KOPT-K1 (cell line): ENCODE results near the gene MAPT.

Experiments
- H3K27ac ChIP-seq: fragments of 200-600 bp; sonication (generic); 2 replicates; pipeline ENCODE4 v1.5.1; 2016; ENCODE audit warnings: antibody characterized with exemption, mild to moderate bottlenecking, low read depth, low read length; ENCODE audit not compliant: poor library complexity, severe bottlenecking
- H3K36me3 ChIP-seq: fragments of 200-600 bp; sonication (generic); 2 replicates; pipeline ENCODE4 v1.5.1; 2017; ENCODE audit warnings: antibody characterized with exemption, mild to moderate bottlenecking, low read length, moderate library complexity; ENCODE audit not compliant: insufficient read depth
- H3K9me3 ChIP-seq: fragments of 200-600 bp; sonication (generic); 2 replicates; pipeline ENCODE4 v1.5.1; 2017; ENCODE audit warnings: antibody characterized with exemption, low read length, mild to moderate bottlenecking; ENCODE audit not compliant: insufficient read depth, poor library complexity, severe bottlenecking

The MAPT gene

GRCh38 chr17:46059486-46059885 lies 165.1 kb downstream of the MAPT start:
- Histone ChIP-seq H3K9me3 (no peaks in the 10 kb centered on the region), H3K36me3 (peaks cover 86% of the 10 kb centered on the region), H3K27ac (no peak overlapping the region)

DNA sequence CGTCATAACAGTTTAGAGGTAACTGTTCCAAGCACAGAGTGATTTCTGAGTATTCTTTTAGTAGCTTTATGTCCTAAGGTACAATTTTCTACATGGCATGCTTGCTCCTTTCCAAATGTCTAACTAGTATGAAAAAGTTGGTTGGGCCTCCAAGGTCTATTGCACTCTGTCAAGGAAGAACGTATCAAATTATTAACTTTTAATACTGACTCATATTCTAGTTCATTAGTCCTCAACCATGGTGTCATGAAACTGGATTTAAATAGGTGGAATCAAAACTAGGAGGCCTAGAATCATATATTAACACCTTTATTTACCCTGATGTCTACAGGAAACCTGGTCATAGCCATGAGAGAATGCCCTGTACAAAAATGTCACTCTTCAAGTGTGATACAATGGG lies 166.1 kb downstream of the MAPT start:
- H3K27ac ChIP-seq: no peak overlapping the region
- H3K36me3 ChIP-seq: peaks cover 92% of the 10 kb centered on the region
- no peaks in the 10 kb centered on the region for H3K9me3 ChIP-seq

- no peak overlapping the region for H3K27ac ChIP-seq
- H3K36me3 ChIP-seq: peaks cover 98% of the 10 kb centered on the region
These were observed 167.1 kb downstream of the MAPT start for GRCh38 chr17:46061435-46061834.

GRCh38 chr17:46063241-46063640 lies 168.9 kb downstream of the MAPT start:
- Histone ChIP-seq H3K36me3 (peaks cover 98% of the 10 kb centered on the region), H3K9me3 (no peaks in the 10 kb centered on the region), H3K27ac (no peak overlapping the region)

More at GRCh38 chr17:46061435-46061834, 167.1 kb downstream of the MAPT start:
- H3K9me3 ChIP-seq: no peaks in the 10 kb centered on the region

GRCh38 chr17:46064460-46064859 lies 170.1 kb downstream of the MAPT start:
- Histone ChIP-seq H3K27ac (no peak overlapping the region), H3K9me3 (no peaks in the 10 kb centered on the region), H3K36me3 (peaks cover 98% of the 10 kb centered on the region)

- H3K36me3 ChIP-seq: peaks cover 86% of the 10 kb centered on the region
- H3K9me3 ChIP-seq: no peaks in the 10 kb centered on the region
- no peak overlapping the region for H3K27ac ChIP-seq
These were observed 177.4 kb downstream of the MAPT start for GRCh38 chr17:46071796-46072195.

DNA sequence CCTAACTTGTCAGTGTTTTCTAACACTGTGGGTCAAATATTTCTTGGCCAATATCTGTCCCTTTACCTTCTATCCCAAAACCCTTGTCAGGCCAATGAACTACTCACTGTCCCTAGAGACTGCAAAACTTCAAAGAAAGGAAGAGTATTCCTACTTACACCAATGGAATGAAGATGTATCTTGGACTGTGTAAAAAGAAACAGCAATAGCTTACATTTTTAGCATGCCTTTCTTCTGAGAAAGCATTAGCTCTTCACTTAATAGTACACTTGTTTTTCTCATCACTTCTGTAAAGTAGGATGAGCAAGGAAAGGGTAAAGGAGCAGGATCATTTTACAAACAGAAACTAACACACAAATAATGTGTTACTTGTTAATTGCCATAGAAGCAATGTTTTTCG lies 178.6 kb downstream of the MAPT start:
- no peaks in the 10 kb centered on the region for H3K9me3 ChIP-seq
- H3K36me3 ChIP-seq: peaks cover 86% of the 10 kb centered on the region
- H3K27ac ChIP-seq: no peak overlapping the region

DNA sequence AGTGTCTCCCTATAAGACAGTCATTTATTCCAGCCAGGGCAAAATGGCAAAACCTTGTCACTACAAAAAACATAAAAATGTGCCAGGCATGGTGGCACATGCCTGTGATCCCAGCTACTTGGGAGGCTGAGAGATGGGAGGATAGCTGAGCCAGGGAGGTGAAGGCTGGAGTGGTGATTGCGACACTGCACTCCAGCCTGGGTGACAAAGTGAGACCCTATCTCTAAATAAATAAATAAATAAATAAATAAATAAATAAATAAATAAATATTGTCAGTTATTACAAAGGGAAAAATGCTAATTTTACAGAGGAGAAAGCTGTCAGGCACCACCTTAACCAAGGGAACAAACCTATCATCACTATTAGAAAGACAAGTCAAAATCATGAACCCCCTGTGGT lies 180.2 kb downstream of the MAPT start:
- Histone ChIP-seq H3K27ac (no peak overlapping the region), H3K36me3 (peaks cover 86% of the 10 kb centered on the region), H3K9me3 (no peaks in the 10 kb centered on the region)
